ENCODE results near the gene IL12RB2.

GRCh38 chr1:67434491-67434890 lies 126.8 kb downstream of the IL12RB2 start:
- TF ChIP-seq, protein P1, sequence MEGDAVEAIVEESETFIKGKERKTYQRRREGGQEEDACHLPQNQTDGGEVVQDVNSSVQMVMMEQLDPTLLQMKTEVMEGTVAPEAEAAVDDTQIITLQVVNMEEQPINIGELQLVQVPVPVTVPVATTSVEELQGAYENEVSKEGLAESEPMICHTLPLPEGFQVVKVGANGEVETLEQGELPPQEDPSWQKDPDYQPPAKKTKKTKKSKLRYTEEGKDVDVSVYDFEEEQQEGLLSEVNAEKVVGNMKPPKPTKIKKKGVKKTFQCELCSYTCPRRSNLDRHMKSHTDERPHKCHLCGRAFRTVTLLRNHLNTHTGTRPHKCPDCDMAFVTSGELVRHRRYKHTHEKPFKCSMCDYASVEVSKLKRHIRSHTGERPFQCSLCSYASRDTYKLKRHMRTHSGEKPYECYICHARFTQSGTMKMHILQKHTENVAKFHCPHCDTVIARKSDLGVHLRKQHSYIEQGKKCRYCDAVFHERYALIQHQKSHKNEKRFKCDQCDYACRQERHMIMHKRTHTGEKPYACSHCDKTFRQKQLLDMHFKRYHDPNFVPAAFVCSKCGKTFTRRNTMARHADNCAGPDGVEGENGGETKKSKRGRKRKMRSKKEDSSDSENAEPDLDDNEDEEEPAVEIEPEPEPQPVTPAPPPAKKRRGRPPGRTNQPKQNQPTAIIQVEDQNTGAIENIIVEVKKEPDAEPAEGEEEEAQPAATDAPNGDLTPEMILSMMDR (IDR thresholded peaks at IDR 0.05), result no peak
- no peak for TF ChIP-seq EZH2 (IDR thresholded peaks at IDR 0.05)

Measured in neural progenitor cell (in vitro differentiated cells).